T follicular helper cell (primary cell): ENCODE measurements around the gene KNDC1.

Experiments
- DNase-seq: peaks from one replicate; pipeline ENCODE4 v3.0.0-alpha.2; 2020; ENCODE audit warnings: low read depth

KNDC1 gene

DNA sequence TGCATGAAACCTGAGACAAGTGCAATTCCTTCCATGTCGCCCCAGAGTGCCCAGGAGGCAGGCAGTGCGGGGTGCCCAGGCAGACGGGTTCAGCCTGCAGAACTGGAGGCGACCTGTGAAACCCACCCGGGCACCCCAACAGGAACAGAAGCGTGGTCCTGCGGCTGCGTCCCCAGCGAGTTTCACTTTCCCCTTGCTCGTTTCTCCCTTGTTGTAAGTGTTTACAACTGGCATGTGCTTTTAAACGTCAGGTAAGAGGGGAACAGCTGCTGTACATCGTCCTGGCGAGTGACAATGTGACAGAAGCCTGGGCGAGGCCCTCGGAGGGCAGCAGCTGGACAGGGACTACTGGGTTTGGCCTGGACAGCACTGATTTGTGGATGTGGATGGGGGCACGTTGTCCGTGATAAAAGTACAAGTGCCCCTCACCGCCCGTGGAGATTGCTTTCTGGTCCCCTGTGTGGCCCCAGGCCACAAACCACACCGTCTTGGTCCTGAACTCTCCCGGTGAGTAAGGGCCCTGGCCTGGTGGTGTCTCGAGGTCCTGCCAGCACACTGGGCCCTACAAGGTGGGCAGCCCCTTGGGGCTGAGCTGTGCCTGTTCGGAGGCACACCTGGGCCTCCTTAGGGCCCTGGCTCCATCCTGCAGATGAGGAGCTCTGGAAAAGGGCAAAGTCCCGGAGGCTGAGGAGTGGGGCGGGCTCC lies 81.6 kb downstream of the KNDC1 start:
- DNase-seq = no peak

- DNase-seq = no peak
Observed at GRCh38 chr10:133242611-133243356, 82.8 kb downstream of the KNDC1 start.

GRCh38 chr10:133243593-133243992 lies 83.6 kb downstream of the KNDC1 start:
- no peak for DNase-seq

- no peak for DNase-seq
Observed at GRCh38 chr10:133245439-133246235, 85.6 kb downstream of the KNDC1 start.

- DNase-seq = no peak
Observed at GRCh38 chr10:133246236-133246626, 86.2 kb downstream of the KNDC1 start.

GRCh38 chr10:133247681-133248333 lies 87.8 kb downstream of the KNDC1 start:
- no peak for DNase-seq

GRCh38 chr10:133248334-133248715 lies 88.3 kb downstream of the KNDC1 start:
- DNase-seq = no peak

- no peak for DNase-seq
Observed at GRCh38 chr10:133249094-133249780, 89.2 kb downstream of the KNDC1 start.

DNA sequence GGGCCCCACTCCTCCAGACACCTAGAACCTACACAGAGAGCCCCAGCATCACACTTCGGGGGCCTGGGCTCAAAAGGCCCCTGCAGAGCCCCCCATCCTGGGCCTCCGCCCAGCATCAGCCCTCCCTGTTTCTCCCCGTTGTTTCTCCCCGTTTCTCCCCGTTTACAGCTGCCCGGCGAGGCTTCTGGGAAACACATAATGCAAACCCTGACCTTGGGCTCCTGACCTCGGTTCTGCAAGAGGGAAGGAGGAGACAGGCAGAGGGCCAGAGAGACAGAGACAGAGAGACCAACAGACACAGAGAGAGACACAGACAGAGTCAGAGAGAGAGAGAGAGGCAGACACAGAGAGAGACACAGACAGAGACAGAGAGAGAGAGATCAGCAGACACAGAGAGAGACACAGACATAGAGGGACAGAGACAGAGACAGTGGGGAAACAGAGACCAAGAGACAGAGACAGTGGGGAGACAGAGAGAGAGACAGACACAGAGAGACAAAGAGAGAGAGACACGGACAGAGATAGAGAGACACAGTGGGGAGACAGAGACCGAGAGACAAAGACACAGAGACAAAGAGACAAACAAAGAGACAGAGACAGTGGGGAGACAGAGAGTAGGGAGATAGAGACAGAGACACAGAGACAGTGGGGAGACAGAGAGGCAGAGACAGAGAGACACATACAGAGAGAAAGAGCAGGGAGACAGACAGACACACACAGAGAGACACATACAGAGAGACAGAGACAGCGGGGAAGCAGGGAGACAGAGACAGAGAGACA lies 90.1 kb downstream of the KNDC1 start:
- no peak for DNase-seq

- no peak for DNase-seq
Observed at GRCh38 chr10:133251388-133252222, 91.6 kb downstream of the KNDC1 start.

- no peak for DNase-seq
Observed at GRCh38 chr10:133252223-133252552, 92.2 kb downstream of the KNDC1 start.

DNA sequence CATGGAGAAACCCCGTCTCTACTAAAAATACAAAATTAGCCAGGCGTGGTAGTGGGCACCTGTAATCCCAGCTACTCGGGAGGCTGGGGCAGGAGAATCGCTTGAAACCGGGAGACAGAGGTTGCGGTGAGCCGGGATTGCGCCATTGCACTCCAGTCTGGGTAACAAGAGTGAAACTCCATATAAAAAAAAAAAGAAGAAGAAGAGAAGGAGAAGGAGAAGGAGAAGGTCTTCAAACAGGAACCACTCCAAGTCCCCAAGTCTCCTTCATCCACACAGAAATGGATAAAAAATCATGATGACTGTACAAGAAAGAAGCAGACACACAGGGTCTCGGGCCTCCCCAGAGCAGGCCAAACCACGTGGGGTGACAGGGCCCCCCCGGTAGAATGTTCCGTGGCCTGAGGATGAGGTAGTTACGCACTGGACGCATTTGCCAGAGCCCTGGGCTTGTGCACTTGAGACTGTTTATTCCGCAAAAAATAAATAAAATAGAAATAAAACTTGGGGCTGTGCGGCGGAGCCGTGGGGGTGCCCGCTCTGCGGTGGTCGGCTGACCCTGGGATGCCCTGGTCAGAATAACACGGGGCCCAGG lies 93.4 kb downstream of the KNDC1 start:
- DNase-seq = no peak

DNA sequence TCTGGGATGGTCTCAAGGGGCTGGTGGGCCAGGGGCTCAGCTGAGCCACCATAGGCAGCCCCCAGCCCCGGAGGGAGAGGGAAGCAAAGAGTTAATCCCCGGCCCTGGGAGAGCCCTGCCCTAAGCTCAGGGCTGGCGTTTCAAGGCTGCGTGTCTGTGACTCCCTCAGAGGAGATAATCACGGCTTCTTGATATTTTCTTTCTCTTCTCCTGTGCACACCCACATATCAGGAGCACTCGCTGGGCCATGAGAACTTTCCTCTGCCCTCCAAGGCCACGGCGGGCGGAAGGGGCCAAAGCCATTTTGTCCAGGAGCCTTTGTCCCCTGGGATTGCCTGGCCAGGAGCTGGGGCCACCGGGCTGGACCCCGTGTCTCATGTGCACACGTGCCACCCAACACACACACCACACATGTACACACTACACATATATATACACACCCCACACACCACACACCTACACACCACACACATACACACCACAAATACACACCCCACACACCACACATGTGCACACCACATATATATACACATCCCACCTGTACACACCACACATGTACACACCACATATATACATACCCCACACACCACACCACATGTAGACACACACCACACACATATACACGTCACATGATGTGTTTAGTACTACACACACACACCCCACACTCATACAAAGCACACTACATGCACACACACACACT lies 94.6 kb downstream of the KNDC1 start:
- no peak for DNase-seq

- no peak for DNase-seq
Observed at GRCh38 chr10:133255323-133255722, 95.3 kb downstream of the KNDC1 start.

- DNase-seq = no peak
Observed at GRCh38 chr10:133257489-133258065, 97.6 kb downstream of the KNDC1 start.

DNA sequence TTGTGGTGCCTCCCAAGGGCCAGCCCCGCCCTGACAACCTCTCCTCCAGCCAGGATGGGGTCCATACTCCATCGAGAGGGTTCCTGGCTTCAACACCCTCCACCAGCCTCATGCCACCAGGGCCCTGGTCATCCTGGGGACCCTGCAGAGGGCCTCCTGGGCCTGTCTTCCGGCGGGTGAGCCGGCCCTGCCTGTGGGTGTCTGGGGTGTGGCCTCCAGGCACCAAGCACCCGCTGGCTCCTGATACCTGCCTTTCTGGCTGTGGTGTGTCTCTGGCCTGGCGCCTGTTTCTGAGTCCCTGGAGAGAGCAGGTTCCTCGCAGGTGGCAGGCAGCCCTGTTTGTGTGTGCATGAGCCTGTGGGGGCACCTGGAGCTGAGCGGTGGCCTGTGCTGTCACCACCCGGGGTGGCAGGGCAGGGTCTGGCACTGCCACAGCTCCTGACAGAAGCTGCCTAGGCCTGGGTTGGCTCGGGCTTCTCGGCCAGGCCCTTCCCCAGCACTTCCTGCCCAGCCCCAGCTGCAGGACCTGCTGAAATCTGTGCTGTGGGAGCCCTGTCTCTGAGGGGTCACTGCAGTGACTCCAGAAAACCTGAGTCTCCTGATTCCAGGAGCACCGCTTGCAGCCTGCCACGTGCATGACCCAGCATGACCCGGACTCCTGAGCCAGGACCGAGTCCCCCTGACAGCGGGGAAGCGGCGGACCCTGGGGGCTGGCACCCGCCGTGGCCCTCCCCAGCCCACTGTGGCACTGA lies 98.2 kb downstream of the KNDC1 start:
- no peak for DNase-seq

GRCh38 chr10:133258818-133259601 lies 99.0 kb downstream of the KNDC1 start:
- DNase-seq = peak; percentile 78
